Stimulated activated CD4-positive, alpha-beta T cell treated with anti-CD3 and anti-CD28 coated beads, Interleukin-2, amount 100 ng/mL, for 4 hours (primary cell): ENCODE data around the gene COG8.

Experiments
- DNase-seq: peaks from one replicate; pipeline ENCODE4 v3.0.0-alpha.2; 2020; ENCODE audit warnings: low read depth

The COG8 gene

DNA sequence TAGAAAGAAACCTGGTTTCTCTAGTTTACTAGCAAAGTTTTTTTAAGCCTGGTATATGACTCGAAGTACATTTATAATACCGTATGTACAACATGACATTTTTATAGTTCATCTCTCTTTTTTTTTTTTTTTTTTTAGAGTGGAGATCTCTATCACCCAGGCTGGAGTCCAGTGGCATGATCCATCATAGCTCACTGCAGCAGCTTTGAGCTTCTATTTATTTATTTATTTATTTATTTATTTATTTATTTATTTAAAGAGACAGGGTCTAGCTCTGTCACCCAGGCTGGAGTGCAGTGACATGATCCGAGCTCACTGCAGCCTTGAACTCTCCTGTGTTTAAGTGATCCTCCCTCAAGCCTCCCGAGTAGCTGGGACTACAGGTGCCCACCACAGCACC is 54.1 kb downstream of the COG8 start:
- DNase-seq, result no peak

DNA sequence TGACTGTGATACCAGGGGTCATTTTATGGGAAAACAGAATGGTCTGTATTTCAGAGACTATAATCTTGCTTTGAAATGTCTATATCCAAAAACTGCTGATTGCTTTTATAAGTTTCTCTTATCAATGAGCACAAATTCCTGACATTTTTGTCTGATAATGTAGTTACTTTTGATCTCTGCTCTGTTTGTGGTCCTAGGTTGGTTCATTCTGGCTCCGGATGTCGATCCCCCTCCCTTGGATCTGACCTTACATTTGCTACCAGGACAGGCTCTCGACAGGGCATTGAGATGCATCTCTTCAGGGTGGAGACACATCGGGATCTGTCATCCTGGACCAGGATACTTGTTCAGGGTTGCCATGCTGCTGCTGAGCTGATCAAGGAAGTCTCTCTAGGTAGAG is 55.5 kb downstream of the COG8 start:
- no peak for DNase-seq

DNA sequence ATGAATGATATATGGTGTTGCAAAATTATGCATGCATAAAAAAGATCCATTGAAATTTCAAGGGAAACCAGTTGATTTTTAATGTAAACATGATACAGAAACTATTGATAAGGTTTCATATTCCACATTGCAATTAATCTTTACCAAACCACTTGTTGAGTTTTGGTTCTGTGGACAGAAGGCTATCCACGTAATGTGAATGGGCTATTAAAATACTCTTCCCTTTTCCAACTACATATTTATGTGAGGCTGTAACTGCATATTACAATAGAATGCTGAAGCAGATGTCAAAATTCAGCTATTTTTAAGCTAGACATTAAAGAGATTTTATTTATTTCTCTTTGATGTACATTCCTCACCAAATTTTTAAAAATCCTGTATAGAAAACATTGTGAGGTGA is 62.0 kb downstream of the COG8 start:
- DNase-seq, result no peak
